HFFc6 (cell line): ENCODE measurements around the gene LRATD1. TPM values are rescaled to one million over a fixed set of nuclear protein-coding genes. Genes with fewer than 3 reads are reported as not detected.
A peak's percentile ranks its signal among the peaks of the same experiment; 100 is the strongest.

Experiments used
- DNase-seq: peaks from one replicate; pipeline ENCODE4 v3.0.0-alpha.2; 2018
- H3K27ac Mint-ChIP-seq: 2 replicates; pipeline ENCODE4 v1.8.0; 2020; ENCODE audit warnings: mild to moderate bottlenecking, mixed read lengths
- H3K27me3 Mint-ChIP-seq: 2 replicates; pipeline ENCODE4 v1.8.0; 2021; ENCODE audit warnings: mild to moderate bottlenecking, moderate library complexity, mixed read lengths; ENCODE audit not compliant: insufficient read depth
- H3K36me3 Mint-ChIP-seq: 2 replicates; pipeline ENCODE4 v1.8.0; 2021; ENCODE audit warnings: low read depth, mixed read lengths
- H3K4me1 Mint-ChIP-seq: 2 replicates; pipeline ENCODE4 v1.8.0; 2020; ENCODE audit warnings: low read depth, mixed read lengths
- H3K4me3 Mint-ChIP-seq: 2 replicates; pipeline ENCODE4 v1.8.0; 2020; ENCODE audit warnings: mild to moderate bottlenecking, moderate library complexity, mixed read lengths
- H3K9me3 Mint-ChIP-seq: 2 replicates; pipeline ENCODE4 v1.8.0; 2020; ENCODE audit warnings: mild to moderate bottlenecking, mixed read lengths
- total RNA-seq, 6 experiments: library from RNA; stranded (reverse); fragmentation: NEBNext Ultra II Directional; extraction: Animal tissue kit (Norgen Biotek cat#: 25700); gene quantifications; 2 replicates in 1 of 6; 3 replicates in 5 of 6; pipeline ENCODE4 v1.2.3, GENCODE V29; 2021
- TF ChIP-seq, protein P1 (sequence below): fragments of 200-600 bp; sonication (generic); IDR thresholded peaks from 2 replicates; pipeline ENCODE4 v1.5.0; 2021; ENCODE audit warnings: antibody characterized with exemption, mild to moderate bottlenecking

Gene LRATD1
- total RNA-seq, 6 experiments from 2014 or later, result 0.05 to 0.07 TPM; not detected in 4

DNA sequence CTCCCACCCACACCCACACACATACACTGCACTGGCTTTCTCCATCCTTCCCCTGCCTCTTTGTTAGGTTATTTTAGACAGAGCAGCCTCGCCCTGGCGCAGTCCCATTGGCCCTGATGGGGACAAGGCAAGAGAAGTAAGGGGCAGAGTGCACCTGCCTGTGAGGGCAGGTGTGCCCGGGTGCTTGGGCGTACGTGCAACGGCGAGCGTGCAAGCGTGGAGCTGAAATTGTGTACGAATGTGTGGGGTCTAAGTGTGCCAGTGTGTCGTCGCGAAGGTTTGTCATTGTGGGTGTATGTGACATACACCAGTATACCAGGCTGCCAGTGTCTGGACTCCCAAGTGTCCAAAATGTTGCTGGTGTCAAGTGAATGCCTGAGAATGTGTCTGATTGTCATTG lies 544 bp downstream of the LRATD1 start:
- Mint-ChIP-seq H3K4me1 (peaks cover 20% of the 10 kb centered on the region), H3K27me3 (peaks cover 40% of the 10 kb centered on the region), H3K36me3 (no peaks in the 10 kb centered on the region), H3K4me3 (peak overlapping the region; percentile 23), H3K27ac (no peak overlapping the region), H3K9me3 (no peaks in the 10 kb centered on the region)
- TF ChIP-seq, protein P1, sequence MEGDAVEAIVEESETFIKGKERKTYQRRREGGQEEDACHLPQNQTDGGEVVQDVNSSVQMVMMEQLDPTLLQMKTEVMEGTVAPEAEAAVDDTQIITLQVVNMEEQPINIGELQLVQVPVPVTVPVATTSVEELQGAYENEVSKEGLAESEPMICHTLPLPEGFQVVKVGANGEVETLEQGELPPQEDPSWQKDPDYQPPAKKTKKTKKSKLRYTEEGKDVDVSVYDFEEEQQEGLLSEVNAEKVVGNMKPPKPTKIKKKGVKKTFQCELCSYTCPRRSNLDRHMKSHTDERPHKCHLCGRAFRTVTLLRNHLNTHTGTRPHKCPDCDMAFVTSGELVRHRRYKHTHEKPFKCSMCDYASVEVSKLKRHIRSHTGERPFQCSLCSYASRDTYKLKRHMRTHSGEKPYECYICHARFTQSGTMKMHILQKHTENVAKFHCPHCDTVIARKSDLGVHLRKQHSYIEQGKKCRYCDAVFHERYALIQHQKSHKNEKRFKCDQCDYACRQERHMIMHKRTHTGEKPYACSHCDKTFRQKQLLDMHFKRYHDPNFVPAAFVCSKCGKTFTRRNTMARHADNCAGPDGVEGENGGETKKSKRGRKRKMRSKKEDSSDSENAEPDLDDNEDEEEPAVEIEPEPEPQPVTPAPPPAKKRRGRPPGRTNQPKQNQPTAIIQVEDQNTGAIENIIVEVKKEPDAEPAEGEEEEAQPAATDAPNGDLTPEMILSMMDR, result no peak
- DNase-seq, result no peak

DNA sequence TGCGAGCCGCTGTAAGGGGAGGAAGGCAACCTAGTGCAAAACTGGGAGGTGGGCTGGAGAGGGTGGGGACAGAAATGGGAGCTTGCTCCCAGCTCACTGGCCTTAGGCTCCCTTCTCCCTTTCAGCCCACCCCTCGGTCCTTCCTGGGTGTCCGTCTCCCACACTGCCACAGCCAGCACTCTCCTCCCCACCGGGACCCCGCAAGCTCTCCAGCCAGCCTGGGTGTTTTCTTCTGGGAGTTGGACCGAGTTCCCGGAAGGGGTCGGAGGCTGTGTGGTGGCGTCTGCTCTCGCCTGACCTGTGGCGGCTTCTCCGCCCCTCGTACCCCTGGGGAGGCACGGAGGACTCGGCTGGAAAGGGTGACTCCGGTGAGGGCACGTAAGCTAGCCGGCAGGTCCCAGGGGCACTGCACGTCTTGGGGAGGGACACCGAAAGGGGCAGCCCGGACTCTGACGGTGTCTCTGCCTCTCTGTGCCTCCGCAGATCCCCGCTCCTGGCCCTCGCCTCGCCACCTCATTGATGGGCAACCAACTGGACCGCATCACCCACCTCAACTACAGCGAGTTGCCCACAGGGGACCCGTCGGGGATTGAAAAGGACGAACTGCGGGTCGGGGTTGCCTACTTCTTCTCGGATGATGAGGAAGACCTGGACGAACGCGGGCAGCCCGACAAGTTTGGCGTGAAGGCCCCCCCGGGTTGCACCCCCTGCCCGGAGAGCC lies 1.1 kb downstream of the LRATD1 start:
- TF ChIP-seq, protein P1, result no peak
- no peaks in the 10 kb centered on the region for H3K9me3 Mint-ChIP-seq
- peaks cover 19% of the 10 kb centered on the region for H3K4me1 Mint-ChIP-seq
- H3K27me3 Mint-ChIP-seq, result peaks cover 37% of the 10 kb centered on the region
- no peak overlapping the region for H3K27ac Mint-ChIP-seq
- DNase-seq, result no peak
- no peaks in the 10 kb centered on the region for H3K36me3 Mint-ChIP-seq
- H3K4me3 Mint-ChIP-seq, result peak overlapping the region; percentile 23; the same call in 1 of the 2 replicates

DNA sequence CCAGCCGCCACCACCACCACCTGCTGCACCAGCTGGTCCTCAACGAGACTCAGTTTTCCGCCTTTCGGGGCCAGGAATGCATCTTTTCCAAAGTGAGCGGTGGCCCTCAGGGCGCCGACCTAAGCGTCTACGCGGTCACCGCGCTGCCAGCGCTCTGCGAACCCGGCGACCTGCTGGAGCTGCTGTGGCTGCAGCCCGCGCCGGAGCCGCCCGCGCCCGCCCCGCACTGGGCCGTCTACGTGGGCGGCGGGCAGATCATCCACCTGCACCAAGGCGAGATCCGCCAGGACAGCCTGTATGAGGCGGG lies 1.6 kb downstream of the LRATD1 start:
- no peak overlapping the region for H3K4me3 Mint-ChIP-seq
- no peaks in the 10 kb centered on the region for H3K36me3 Mint-ChIP-seq
- peaks cover 14% of the 10 kb centered on the region for H3K4me1 Mint-ChIP-seq
- peaks cover 33% of the 10 kb centered on the region for H3K27me3 Mint-ChIP-seq
- H3K9me3 Mint-ChIP-seq, result no peaks in the 10 kb centered on the region
- no peak for DNase-seq
- H3K27ac Mint-ChIP-seq, result no peak overlapping the region
- TF ChIP-seq, protein P1, result no peak

DNA sequence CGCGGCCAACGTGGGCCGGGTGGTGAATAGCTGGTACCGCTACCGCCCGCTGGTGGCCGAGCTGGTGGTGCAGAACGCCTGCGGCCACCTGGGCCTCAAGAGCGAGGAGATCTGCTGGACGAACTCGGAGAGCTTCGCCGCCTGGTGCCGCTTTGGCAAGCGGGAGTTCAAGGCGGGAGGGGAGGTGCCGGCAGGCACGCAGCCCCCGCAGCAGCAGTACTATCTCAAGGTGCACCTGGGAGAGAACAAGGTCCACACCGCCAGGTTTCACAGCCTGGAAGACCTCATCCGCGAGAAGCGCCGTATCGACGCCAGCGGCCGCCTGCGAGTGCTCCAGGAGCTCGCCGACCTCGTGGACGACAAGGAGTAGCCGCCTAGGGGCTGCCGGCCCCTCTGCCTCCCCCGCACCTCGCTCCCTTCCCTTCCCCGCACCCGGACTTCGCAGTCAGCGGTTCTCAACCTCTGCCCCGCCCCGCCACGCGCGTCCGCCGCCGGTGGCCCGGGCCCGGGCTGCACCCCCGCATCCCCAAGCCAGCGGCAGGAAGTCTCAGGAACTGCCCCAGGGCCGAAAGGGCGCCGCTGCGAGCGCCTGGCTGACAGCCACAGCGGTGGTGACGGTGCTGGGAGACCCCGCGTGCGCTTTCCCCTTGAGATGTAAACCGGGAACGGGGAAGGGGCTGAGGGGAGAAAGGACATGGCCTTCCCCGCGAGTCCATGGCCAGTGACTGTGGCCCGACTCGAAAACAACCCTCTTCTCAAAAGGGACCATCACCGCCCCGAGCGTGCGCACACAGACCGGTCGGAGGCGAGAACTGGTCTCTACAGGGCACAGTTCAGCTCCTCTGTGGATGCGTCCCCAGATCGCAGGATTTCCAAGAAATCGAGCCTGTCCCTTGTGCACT lies 2.2 kb downstream of the LRATD1 start:
- peaks cover 32% of the 10 kb centered on the region for H3K27me3 Mint-ChIP-seq
- DNase-seq, result no peak
- H3K36me3 Mint-ChIP-seq, result no peaks in the 10 kb centered on the region
- H3K4me1 Mint-ChIP-seq, result 0 out of 2 replicates have a peak, but pooled peaks cover 10% of the 10 kb centered on the region
- no peaks in the 10 kb centered on the region for H3K9me3 Mint-ChIP-seq
- TF ChIP-seq, protein P1, result peak; percentile 55
- H3K4me3 Mint-ChIP-seq, result peak overlapping the region; percentile 70
- H3K27ac Mint-ChIP-seq, result no peak overlapping the region

DNA sequence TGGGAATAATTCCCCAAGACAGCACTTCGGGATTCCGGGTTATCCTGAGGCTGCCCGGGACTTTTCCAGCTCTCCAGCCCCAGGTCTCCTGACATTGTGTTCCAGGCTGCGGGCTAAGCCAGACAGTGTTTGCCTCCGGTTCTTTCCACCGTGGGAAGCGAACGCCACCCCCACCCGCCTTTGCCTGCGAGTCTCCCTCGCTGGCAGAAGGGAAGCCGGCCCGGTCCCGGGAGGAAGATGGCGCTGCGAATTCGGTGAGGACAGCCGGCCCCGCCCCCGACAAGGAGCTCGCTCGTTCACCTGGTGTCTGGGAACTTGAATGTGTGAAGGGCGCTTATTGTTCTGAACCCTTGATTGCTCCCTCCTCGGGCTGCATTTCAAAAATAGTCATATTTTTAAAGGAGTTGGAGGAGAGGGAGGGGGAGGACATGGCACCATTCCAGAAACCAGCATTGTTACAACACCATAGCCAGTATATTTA lies 2.9 kb downstream of the LRATD1 start:
- Mint-ChIP-seq H3K9me3 (no peaks in the 10 kb centered on the region), H3K36me3 (no peaks in the 10 kb centered on the region), H3K4me3 (peak overlapping the region; percentile 70), H3K27ac (no peak overlapping the region), H3K27me3 (peaks cover 31% of the 10 kb centered on the region), H3K4me1 (0 out of 2 replicates have a peak, but pooled peaks cover 10% of the 10 kb centered on the region)
- DNase-seq, result peak; percentile 1
- TF ChIP-seq, protein P1, result no peak
